A673 (cell line): ENCODE measurements around the gene GIT2.

Experiments
- EZH2 ChIP-seq: fragments of 200-600 bp; sonication (generic); IDR thresholded peaks from 2 replicates; pipeline ENCODE4 v1.6.1; 2017; ENCODE audit warnings: borderline replicate concordance, low read depth, mild to moderate bottlenecking, mixed read lengths, antibody characterized with exemption, low read length; ENCODE audit not compliant: poor library complexity, severe bottlenecking
- TF ChIP-seq, protein P1 (sequence below): fragments of 300-800, 200-600 bp; sonication (generic); conservative IDR thresholded peaks from 2 replicates; pipeline ENCODE4 v1.5.1; 2017; ENCODE audit warnings: low read depth, mild to moderate bottlenecking, antibody characterized with exemption, low read length, moderate library complexity, mixed read lengths

DNA sequence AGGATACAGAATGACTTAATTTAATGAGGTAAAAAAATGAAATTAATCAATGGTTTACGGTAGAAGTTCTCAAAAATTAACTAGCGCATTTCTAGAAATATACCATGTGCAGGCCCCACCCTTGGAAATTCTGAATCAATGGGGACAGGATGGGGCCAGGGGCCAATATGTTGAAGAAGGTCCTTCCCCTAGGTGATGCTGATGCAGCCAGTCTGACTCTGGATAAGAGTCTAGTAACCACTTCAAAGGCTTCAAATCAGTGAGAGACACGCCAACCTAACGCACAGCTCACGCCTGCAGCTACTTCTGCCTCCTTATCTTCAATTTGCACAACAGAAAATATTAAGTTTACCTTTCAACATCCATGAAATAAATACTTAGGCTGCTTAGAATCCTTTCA lies 14.9 kb downstream of the GIT2 start:
- TF ChIP-seq, protein P1, sequence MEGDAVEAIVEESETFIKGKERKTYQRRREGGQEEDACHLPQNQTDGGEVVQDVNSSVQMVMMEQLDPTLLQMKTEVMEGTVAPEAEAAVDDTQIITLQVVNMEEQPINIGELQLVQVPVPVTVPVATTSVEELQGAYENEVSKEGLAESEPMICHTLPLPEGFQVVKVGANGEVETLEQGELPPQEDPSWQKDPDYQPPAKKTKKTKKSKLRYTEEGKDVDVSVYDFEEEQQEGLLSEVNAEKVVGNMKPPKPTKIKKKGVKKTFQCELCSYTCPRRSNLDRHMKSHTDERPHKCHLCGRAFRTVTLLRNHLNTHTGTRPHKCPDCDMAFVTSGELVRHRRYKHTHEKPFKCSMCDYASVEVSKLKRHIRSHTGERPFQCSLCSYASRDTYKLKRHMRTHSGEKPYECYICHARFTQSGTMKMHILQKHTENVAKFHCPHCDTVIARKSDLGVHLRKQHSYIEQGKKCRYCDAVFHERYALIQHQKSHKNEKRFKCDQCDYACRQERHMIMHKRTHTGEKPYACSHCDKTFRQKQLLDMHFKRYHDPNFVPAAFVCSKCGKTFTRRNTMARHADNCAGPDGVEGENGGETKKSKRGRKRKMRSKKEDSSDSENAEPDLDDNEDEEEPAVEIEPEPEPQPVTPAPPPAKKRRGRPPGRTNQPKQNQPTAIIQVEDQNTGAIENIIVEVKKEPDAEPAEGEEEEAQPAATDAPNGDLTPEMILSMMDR: no peak
- TF ChIP-seq EZH2: no peak
